DMS79 (cell line): Measurements from ENCODE around the gene C1orf56.
"Not testable (repeated sequence)": the region's sequence is repeated elsewhere in the genome, so short reads cannot be mapped to it uniquely, and the experiment has no call there.

Experiments
- DNase-seq: peaks from one replicate; lab custom pipeline; 2025; lab: John Stamatoyannopoulos, UW

C1orf56 gene

DNA sequence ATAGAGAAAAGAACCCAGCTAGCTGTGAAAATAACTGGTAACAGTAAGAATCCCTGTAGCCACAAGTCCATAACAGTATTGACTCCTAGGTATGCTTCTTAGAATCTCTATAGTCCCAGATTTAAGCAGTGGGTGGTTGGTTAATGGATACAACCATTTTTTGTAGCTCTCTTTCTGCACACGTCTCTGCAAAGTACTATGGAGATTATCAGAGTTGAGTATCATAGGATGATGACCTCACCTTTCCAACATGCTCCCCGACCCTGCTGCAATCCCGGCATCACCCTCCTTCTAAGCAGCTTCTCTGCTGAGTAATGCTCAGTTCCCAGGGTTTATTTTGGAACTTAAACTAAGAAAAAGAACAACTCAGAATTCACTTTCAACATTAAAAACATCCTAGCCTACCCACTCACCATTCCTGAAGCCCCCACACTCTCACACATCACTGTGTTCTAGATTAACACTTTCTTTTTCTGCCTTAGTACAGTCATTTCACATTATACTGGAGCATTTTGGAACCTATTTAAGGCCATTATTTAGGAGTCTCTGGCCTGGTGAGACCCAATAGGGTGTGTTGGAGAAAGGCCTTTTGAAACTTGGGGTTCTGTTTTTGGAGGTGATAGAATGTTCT is 15.3 kb downstream of the C1orf56 start:
- DNase-seq, result no peak

DNA sequence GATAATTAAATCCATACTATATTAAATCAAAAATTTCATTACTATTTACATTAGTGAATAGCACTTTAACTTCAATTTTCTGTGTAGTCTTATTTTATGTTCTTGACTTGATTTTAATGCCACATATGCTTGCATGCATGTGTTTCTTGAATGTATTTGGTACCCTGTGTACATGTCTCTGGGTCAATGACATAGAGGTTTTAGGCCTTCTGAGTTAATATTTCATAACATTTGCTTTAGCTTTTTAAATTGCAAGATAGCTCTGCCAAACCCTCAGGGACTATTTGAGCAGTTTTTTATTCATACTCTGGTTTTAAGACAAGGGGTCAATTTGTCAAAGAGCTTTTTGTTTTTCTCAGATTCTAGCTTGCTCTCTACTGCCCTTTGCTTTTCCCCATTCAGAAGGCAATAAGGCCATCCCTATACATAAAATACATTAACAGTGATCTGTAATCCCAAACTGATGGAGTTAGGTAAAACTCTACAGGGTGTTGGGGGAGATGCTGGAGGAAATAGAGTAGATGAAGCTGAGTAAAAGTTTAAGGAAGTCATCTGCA is 17.6 kb downstream of the C1orf56 start:
- no peak for DNase-seq

DNA sequence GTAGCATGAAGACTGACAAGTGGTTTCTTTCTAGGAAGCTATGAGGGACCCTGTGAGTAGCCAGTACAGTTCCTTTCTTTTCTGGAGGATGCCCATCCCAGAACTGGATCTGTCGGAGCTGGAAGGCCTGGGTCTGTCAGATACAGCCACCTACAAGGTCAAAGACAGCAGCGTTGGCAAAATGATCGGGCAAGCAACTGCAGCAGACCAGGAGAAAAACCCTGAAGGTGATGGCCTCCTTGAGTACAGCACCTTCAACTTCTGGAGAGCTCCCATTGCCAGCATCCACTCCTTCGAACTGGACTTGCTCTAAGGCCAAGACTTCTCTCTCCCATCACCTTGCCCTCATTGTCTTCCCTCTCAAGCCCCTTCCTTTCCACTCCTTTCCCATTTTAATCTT is 19.6 kb downstream of the C1orf56 start:
- DNase-seq, result no peak

DNA sequence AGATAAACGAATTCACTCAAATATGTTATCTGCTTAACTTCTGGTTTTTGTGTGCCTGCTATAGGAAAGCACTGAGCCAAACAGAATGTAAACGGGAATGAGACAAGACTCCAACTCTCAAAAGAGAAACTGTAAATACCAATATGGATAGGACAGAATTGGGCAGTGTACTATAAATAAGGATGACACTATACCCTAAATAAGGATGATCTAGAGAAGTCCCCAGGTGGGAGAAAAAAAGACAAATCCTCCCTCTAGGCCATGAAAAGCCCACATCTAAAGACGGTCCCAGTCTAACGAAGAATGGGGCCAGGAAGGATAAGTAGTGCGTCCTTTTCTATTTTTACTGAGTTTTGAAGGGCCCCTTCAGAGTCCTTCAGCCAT is 21.5 kb downstream of the C1orf56 start:
- peak; percentile 84 for DNase-seq

DNA sequence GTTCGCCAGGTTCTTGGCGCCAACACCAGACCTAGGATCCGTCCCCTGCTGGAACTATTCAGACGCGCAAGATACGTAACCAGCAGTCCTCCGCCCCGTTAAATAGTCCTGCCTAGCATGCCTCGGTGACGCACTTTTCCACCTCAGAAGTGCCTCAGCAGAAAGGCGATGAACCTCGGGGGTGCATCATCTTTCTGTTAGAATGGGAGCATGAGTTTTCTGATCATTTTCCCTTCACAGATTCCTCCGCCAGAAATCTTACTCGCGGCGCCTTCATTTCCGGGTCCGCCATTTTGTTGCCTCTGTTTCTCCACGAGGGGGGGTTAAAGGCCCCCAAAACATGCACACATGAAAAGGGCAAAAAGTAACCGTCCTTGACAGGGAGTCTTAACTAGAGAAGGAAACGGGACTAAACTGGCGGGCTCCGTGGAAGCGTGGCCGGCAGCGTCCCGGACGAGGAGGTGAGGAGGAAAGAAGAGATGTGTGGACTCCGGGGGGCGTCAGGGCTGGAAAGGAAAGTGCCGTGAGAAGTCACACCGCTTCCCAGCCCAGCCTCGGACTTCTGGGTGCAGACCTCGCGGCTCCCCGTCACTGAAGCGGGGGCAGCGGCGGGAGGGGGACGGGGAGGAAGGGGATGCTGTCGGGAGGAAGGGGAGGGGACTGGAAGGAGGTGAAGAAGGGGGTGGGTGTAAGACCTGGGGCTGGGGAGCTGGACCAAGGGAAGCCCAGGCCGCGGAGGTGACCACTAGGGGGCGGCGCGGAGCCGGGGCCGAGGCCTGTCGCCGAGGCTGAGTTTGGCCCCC is 23.1 kb downstream of the C1orf56 start, which contains the start of gene GABPB2:
Gene GABPB2, plus strand, starts transcription at position 288 of the 803 bp plus-strand sequence. CDS start 17,429 bp downstream, outside the sequence.
- DNase-seq, result peak; percentile 65

DNA sequence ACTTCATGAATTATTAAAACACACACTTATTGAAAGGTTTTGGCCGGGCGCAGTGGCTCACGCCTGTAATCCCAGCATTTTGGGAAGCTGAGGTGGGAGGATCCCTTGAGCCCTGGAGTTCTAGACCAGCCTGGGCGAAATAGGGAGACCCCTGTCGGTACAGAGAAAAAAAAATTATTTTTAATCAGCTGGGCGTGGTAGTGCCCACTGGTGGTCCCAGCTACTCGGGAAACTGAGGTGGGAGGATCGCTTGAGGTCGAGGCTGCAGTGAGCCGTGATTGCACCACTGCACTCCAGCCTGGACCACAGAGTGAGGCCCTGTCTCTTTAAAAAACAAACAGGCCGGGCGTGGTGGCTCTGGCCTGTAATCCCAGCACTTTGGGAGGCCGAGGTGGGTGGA is 24.7 kb downstream of the C1orf56 start:
- DNase-seq, result no peak

DNA sequence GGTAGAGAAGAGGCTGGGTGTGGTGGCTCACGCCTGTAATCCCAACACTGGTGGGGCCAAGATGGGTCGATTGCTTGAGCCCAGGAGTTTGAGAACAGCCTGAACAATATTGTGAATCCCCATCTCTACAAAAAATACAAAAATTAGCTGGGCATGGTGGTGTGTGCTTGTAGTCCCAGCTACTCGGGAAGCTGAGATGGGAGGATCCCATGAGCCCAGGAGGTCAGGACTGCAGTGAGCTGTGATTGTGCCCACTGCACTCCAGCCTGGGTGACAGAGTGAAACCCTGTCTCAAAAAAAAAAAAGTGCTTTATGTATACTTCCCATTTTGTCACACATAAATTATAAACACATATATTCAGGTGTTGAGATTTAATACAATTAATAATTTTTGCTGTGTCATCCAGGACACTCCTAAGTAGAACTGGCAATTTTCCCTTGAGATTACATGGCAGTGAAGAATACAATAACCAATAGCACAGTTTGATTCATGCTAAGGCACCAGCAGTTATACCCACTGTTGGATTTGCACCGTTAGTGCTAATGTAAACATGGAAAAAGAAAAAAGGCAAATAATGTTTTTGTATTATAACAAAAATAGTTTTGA is 38.5 kb downstream of the C1orf56 start:
- DNase-seq, result no peak

DNA sequence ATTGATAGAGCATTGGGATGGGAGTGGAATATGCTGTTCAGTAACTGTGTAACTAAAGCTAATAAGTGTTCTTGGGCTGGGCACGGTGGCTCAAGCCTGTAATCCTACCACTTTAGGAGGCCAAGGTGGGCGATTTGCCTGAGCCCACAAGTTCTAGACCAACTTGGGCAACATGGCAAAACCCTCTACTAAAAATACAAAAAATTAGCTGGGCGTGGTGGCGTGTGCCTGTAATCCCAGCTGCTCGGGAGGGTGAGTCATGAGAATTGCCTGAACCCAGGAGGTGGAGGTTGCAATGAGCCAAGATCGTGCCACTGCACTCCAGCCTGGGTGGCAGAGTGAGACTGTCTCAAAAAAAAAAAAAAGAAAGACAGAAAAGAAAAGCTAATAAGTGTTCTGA is 49.9 kb downstream of the C1orf56 start:
- DNase-seq, result not testable (repeated sequence)

DNA sequence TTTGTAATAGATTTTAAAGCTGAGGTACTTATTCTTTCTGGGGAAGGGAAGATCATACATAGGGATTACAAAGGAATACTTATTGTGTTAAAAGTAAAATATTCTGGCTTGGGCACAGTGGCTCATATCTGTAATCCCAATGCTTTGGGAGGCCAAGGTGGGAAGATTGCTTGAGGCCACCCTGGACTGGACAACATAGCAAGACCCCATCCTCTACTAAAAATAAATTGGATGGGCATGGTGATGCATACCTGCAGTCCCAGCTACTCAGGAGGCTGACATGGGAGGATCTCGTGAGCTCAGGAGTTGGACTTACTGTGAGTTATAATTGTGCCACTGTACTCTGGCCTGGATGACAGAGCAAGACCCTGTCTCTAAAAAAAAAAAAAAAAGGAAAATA is 50.6 kb downstream of the C1orf56 start:
- DNase-seq, result no peak
